Mesenchymal stem cell (in vitro differentiated cells and primary cell): Measurements from ENCODE around the gene NPVF.

Source experiments
- DNase-seq: peaks from one replicate; pipeline ENCODE4 v3.0.0-alpha.2; 2013
- H2AFZ ChIP-seq: one replicate; pipeline ENCODE4 v1.6.1; 2013; ENCODE audit warnings: low read depth, mild to moderate bottlenecking, control low read depth, inconsistent platforms, low read length, moderate library complexity
- H2AK5ac ChIP-seq: 2 replicates; pipeline ENCODE4 v1.6.1; 2013; ENCODE audit warnings: low read length, moderate library complexity, mild to moderate bottlenecking, inconsistent platforms; ENCODE audit not compliant: severe bottlenecking
- H2BK120ac ChIP-seq: one replicate; pipeline ENCODE4 v1.6.1; 2013; ENCODE audit warnings: low read depth, mild to moderate bottlenecking, inconsistent platforms, low read length, moderate library complexity
- H2BK12ac ChIP-seq, 2 experiments: one replicate each; pipeline ENCODE4 v1.6.1; 2013; ENCODE audit warnings: inconsistent platforms in 2 of 2, low read length in 2 of 2, mild to moderate bottlenecking in 2 of 2, moderate library complexity in 2 of 2, control low read depth in 1 of 2
- H2BK15ac ChIP-seq: one replicate; pipeline ENCODE4 v1.6.1; 2013; ENCODE audit warnings: mild to moderate bottlenecking, low read depth, inconsistent platforms; ENCODE audit not compliant: poor library complexity, severe bottlenecking
- H2BK5ac ChIP-seq: 2 replicates; pipeline ENCODE4 v1.6.1; 2013; ENCODE audit warnings: low read depth, mild to moderate bottlenecking, low read length, control low read depth, inconsistent platforms; ENCODE audit not compliant: poor library complexity, severe bottlenecking
- H3K14ac ChIP-seq, 2 experiments: one replicate each; pipeline ENCODE4 v1.6.1; 2013; ENCODE audit warnings: inconsistent platforms in 2 of 2, low read length in 2 of 2, control low read depth in 1 of 2, mild to moderate bottlenecking in 1 of 2, moderate library complexity in 1 of 2
- H3K18ac ChIP-seq, 2 experiments: one replicate each; pipeline ENCODE4 v1.6.1; 2013; ENCODE audit warnings: inconsistent platforms in 2 of 2, low read length in 2 of 2, control low read depth in 1 of 2, low read depth in 1 of 2, mild to moderate bottlenecking in 1 of 2
- H3K23ac ChIP-seq, 2 experiments: one replicate each; pipeline ENCODE4 v1.6.1; 2013; ENCODE audit warnings: inconsistent platforms in 2 of 2, low read length in 2 of 2, mild to moderate bottlenecking in 2 of 2, moderate library complexity in 2 of 2, control low read depth in 1 of 2
- H3K27ac ChIP-seq: 2 replicates; pipeline ENCODE4 v1.5.1; 2013; ENCODE audit warnings: mild to moderate bottlenecking, moderate library complexity, low read length, control low read depth, inconsistent platforms; ENCODE audit not compliant: poor library complexity, severe bottlenecking
- H3K27me3 ChIP-seq, 2 experiments: 2 replicates each; pipeline versions ENCODE4 v1.6.1 to v1.7.0; 2013; ENCODE audit warnings: low read length in 2 of 2, mild to moderate bottlenecking in 2 of 2, moderate library complexity in 2 of 2, control low read depth in 1 of 2, inconsistent platforms in 1 of 2; ENCODE audit not compliant: control insufficient read depth in 1 of 2, insufficient read depth in 1 of 2
- H3K36me3 ChIP-seq, 2 experiments: 2 replicates each; pipeline versions ENCODE4 v1.6.1 to v1.7.0; 2013; ENCODE audit warnings: low read length in 2 of 2, control low read depth in 1 of 2, inconsistent platforms in 1 of 2, low read depth in 1 of 2, mild to moderate bottlenecking in 1 of 2; ENCODE audit not compliant: insufficient read depth in 2 of 2, control insufficient read depth in 1 of 2
- H3K4ac ChIP-seq, 2 experiments: one replicate each; pipeline ENCODE4 v1.6.1; 2013; ENCODE audit warnings: inconsistent platforms in 2 of 2, low read length in 2 of 2, mild to moderate bottlenecking in 2 of 2, moderate library complexity in 2 of 2, control low read depth in 1 of 2, low read depth in 1 of 2
- H3K4me1 ChIP-seq: 2 replicates; pipeline ENCODE4 v1.6.1; 2013; ENCODE audit warnings: low read depth, low read length, control low read depth; ENCODE audit not compliant: control insufficient read depth, insufficient read depth
- H3K4me2 ChIP-seq: 2 replicates; pipeline ENCODE4 v1.6.1; 2013; ENCODE audit warnings: low read length, mild to moderate bottlenecking, inconsistent platforms; ENCODE audit not compliant: poor library complexity, severe bottlenecking
- H3K4me3 ChIP-seq, 2 experiments: 2 replicates each; pipeline versions ENCODE4 v1.5.1 to v1.7.0; 2013; ENCODE audit warnings: low read length in 2 of 2, mild to moderate bottlenecking in 2 of 2, control low read depth in 1 of 2, low read depth in 1 of 2; ENCODE audit not compliant: insufficient read depth in 1 of 2
- H3K79me1 ChIP-seq: replicated peaks from 2 replicates; pipeline ENCODE4 v1.6.1; 2013; ENCODE audit warnings: mild to moderate bottlenecking, control low read depth, low read length, inconsistent platforms; ENCODE audit not compliant: poor library complexity, severe bottlenecking
- H3K9ac ChIP-seq: 2 replicates; pipeline ENCODE4 v1.7.0; 2013; ENCODE audit warnings: mild to moderate bottlenecking, low read length, moderate library complexity
- H3K9me3 ChIP-seq: 2 replicates; pipeline ENCODE4 v1.7.0; 2013; ENCODE audit warnings: mild to moderate bottlenecking, low read length; ENCODE audit not compliant: control insufficient read depth
- H4K8ac ChIP-seq: one replicate; pipeline ENCODE4 v1.6.1; 2013; ENCODE audit warnings: inconsistent platforms, mild to moderate bottlenecking, low read length, moderate library complexity
- H4K91ac ChIP-seq: one replicate; pipeline ENCODE4 v1.6.1; 2013; ENCODE audit warnings: mild to moderate bottlenecking, low read length, inconsistent platforms
- WGBS: methylation state at CpG from one replicate; pipeline ENCODE4 v1.1.7; 2013; ENCODE audit warnings: mixed read lengths; 5-methylcytosine and 5-hydroxymethylcytosine counted together

NPVF gene

DNA sequence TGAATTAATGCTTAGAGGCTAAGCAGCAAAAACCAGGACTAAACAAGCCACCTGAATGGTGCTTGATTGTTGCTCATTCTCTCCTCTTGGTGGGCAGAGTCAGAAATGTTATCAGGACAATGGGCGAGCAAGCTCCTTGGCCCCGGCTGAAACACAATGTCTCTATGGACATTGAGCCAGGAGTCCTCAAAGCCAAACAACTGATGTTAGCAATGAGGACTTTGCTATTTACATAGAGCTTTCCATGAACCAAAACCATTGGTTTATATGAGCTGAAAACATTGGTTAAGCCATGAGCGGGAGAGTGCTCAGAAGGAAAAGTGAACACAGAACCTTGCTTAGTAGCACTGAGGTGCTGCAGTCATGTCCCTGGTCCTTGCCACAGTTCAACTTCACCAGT is 21.5 kb upstream of the NPVF start:
- H3K4me1 ChIP-seq: peaks cover 4% of the 10 kb centered on the region
- no peak overlapping the region for H3K4ac ChIP-seq
- no peak overlapping the region for H4K8ac ChIP-seq
- WGBS: 98% methylated on average over 3 of the region's 3 CpGs
- no peak overlapping the region for H3K18ac ChIP-seq
- no peak for DNase-seq
- H3K36me3 ChIP-seq: no peaks in the 10 kb centered on the region
- no peak overlapping the region for H2BK15ac ChIP-seq
- no peak overlapping the region for H3K23ac ChIP-seq
- no peak overlapping the region for H3K4me2 ChIP-seq
- no peaks in the 10 kb centered on the region for H3K27me3 ChIP-seq
- H2BK5ac ChIP-seq: no peak overlapping the region
- H2AFZ ChIP-seq: no peak overlapping the region
- H4K91ac ChIP-seq: no peak overlapping the region
- H3K9me3 ChIP-seq: no peaks in the 10 kb centered on the region
- no peak overlapping the region for H3K9ac ChIP-seq
- no peak overlapping the region for H2AK5ac ChIP-seq
- H3K79me1 ChIP-seq: no peaks in the 10 kb centered on the region
- no peak overlapping the region for H3K27ac ChIP-seq
- H2BK12ac ChIP-seq: no peak overlapping the region
- H3K4me3 ChIP-seq: no peak overlapping the region
- no peak overlapping the region for H2BK120ac ChIP-seq
- peak overlapping the region in 1 of 2 experiments; percentile 21 for H3K14ac ChIP-seq

DNA sequence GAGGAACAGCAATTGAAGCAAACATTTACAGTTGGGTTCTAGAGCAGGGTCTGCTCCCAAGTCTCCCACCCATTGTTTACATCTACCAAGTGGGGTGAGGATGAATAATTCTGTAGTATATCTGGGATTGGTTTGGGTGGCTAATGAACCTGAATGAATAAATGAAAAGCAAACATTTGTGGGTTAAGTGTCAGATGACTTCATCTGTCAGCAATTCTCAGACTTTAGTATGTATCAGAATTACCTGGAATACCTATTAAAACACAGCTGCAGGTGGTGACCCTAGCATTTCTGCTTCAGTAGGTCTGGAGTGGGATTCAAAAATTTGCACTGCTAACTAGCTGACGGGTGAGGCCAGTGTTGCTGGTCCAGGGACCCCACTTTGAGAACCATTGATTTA is 18.0 kb upstream of the NPVF start:
- H3K27ac ChIP-seq: no peak overlapping the region
- no peak overlapping the region for H2BK12ac ChIP-seq
- H3K9ac ChIP-seq: no peak overlapping the region
- H2BK120ac ChIP-seq: no peak overlapping the region
- H3K4ac ChIP-seq: no peak overlapping the region
- peaks cover 3 to 10% of the 10 kb centered on the region in 2 experiments for H3K27me3 ChIP-seq
- no peak overlapping the region for H4K91ac ChIP-seq
- no peak overlapping the region for H3K4me3 ChIP-seq
- H2AFZ ChIP-seq: no peak overlapping the region
- DNase-seq: no peak
- no peak overlapping the region for H3K18ac ChIP-seq
- H3K79me1 ChIP-seq: no peaks in the 10 kb centered on the region
- WGBS: 100% methylated on average over 1 of the region's 1 CpG
- no peak overlapping the region for H3K23ac ChIP-seq
- H2BK15ac ChIP-seq: no peak overlapping the region
- no peak overlapping the region for H3K14ac ChIP-seq
- H3K4me1 ChIP-seq: peaks cover 4% of the 10 kb centered on the region
- no peaks in the 10 kb centered on the region for H3K36me3 ChIP-seq
- H3K9me3 ChIP-seq: no peaks in the 10 kb centered on the region
- no peak overlapping the region for H2BK5ac ChIP-seq
- H3K4me2 ChIP-seq: no peak overlapping the region
- H2AK5ac ChIP-seq: no peak overlapping the region
- no peak overlapping the region for H4K8ac ChIP-seq

DNA sequence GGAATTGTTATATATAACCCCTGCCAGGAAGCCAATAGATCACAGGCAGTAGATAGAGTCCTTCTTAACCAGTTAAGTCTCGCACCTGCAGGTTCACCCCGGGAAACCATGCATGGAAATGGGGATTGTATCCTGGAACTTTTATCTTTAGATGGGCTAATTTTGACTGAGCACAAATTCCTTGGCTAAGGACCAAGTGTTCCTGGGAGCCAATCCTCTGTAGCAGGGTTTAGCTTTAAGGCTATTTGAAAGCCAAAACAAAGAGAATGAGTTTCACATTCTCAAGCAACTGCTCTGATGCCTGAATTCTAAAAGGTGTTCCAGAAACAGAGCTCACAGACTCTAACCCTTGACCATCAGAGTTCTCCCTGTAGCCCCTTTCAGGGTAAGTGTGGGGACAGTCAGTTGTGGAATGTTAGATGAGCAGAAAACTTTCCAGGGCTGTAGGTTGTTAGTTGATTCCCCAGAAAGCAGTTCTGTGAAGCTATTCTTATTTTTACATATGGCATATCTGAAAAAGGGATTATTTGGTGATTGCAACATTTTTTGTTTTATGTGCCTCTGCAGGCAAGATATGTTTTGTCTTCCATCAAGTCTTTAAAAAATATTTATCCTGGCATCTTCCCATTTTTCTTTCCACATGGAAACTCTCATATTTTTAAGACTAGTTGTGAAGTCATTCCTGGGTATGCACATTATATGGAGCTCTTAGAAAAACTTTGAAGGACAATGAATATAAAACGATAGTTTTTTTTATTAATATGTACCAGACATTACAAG is 16.2 kb upstream of the NPVF start:
- Histone ChIP-seq H3K9me3 (no peaks in the 10 kb centered on the region), H3K18ac (no peak overlapping the region), H3K27me3 (peaks cover 5 to 10% of the 10 kb centered on the region in 2 experiments), H3K4me2 (no peak overlapping the region), H3K4me3 (no peak overlapping the region), H3K27ac (no peak overlapping the region), H3K36me3 (no peaks in the 10 kb centered on the region), H3K14ac (no peak overlapping the region), H3K79me1 (no peaks in the 10 kb centered on the region), H2AK5ac (no peak overlapping the region), H2BK5ac (no peak overlapping the region), H4K91ac (no peak overlapping the region), H3K4ac (no peak overlapping the region), H2BK12ac (no peak overlapping the region), H3K9ac (no peak overlapping the region), H4K8ac (no peak overlapping the region), H3K4me1 (no peaks in the 10 kb centered on the region), H3K23ac (no peak overlapping the region), H2BK120ac (no peak overlapping the region), H2BK15ac (no peak overlapping the region), H2AFZ (no peak overlapping the region)
- no peak for DNase-seq
- WGBS: 64% methylated on average over 2 of the region's 3 CpGs

DNA sequence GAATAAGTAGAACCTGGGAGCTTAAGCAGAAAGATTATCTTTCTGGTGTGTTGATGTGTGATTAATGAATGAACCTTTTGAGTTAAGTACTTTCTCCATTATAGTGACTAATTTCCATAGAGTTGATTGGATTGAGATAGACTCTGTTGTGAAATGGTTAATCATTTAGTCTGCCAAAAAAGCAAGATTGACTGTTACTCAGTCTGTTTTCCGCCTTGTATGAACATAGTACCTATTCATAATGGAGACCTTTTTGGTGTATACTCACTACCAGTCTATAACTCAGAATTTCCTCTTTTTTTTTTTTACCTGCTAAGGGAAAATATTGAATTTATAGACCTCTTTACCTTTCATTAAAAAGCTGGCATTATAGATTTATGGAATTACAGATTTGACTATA is 14.4 kb upstream of the NPVF start:
- Histone ChIP-seq H3K9ac (no peak overlapping the region), H3K14ac (no peak overlapping the region), H3K23ac (no peak overlapping the region), H3K4me2 (no peak overlapping the region), H3K9me3 (no peaks in the 10 kb centered on the region), H2BK15ac (no peak overlapping the region), H2AFZ (no peak overlapping the region), H3K4ac (no peak overlapping the region), H2BK120ac (no peak overlapping the region), H4K8ac (no peak overlapping the region), H2AK5ac (no peak overlapping the region), H3K18ac (no peak overlapping the region), H3K79me1 (no peaks in the 10 kb centered on the region), H2BK12ac (no peak overlapping the region), H4K91ac (no peak overlapping the region), H3K4me3 (no peak overlapping the region), H2BK5ac (no peak overlapping the region), H3K27ac (no peak overlapping the region), H3K36me3 (no peaks in the 10 kb centered on the region), H3K4me1 (no peaks in the 10 kb centered on the region), H3K27me3 (peaks cover 10% of the 10 kb centered on the region in 2 experiments)
- DNase-seq: no peak
- WGBS: no CpG with 5 or more reads among the region's 1 CpG
